Hepatocyte (in vitro differentiated cells): ENCODE data around the gene MYRF. TPM values are rescaled to one million over a fixed set of nuclear protein-coding genes. Genes with fewer than 3 reads are reported as not detected.

Source experiments
- DNase-seq: peaks from one replicate; pipeline ENCODE4 v3.0.0-alpha.2; 2016; ENCODE audit warnings: low spot score
- H2AFZ ChIP-seq: fragments of 200-600 bp; sonication (generic); 2 replicates; pipeline ENCODE4 v1.6.0; 2016; ENCODE audit warnings: antibody characterized with exemption, mild to moderate bottlenecking
- H3K27ac ChIP-seq: fragments of 200-600 bp; sonication (generic); 2 replicates; pipeline ENCODE4 v1.5.1; 2016; ENCODE audit warnings: mild to moderate bottlenecking
- H3K27me3 ChIP-seq: fragments of 200-600 bp; sonication (generic); 2 replicates; pipeline ENCODE4 v1.6.1; 2016
- H3K36me3 ChIP-seq: fragments of 200-600 bp; sonication (generic); replicated peaks from 2 replicates; pipeline ENCODE4 v1.5.1; 2016; ENCODE audit warnings: low read depth; ENCODE audit not compliant: insufficient read depth
- H3K4me1 ChIP-seq: fragments of 200-600 bp; sonication (generic); 2 replicates; pipeline ENCODE4 v1.5.1; 2016; ENCODE audit warnings: mild to moderate bottlenecking, moderate library complexity; ENCODE audit not compliant: insufficient read depth
- H3K4me2 ChIP-seq: fragments of 200-600 bp; sonication (generic); 2 replicates; pipeline ENCODE4 v1.6.0; 2016
- H3K4me3 ChIP-seq: fragments of 200-600 bp; sonication (generic); 2 replicates; pipeline ENCODE4 v1.5.1; 2016; ENCODE audit warnings: mild to moderate bottlenecking
- H3K79me2 ChIP-seq: fragments of 200-600 bp; sonication (generic); 2 replicates; pipeline ENCODE4 v1.6.0; 2017; ENCODE audit warnings: mild to moderate bottlenecking
- H3K9me2 ChIP-seq: fragments of 200-600 bp; sonication (generic); replicated peaks from 2 replicates; pipeline ENCODE4 v1.6.0; 2017; ENCODE audit warnings: mild to moderate bottlenecking; ENCODE audit not compliant: insufficient read depth
- H3K9me3 ChIP-seq: fragments of 200-600 bp; sonication (generic); 2 replicates; pipeline ENCODE4 v1.5.1; 2016; ENCODE audit warnings: low read depth, mild to moderate bottlenecking
- H4K20me1 ChIP-seq: fragments of 200-600 bp; sonication (generic); 2 replicates; pipeline ENCODE4 v1.6.0; 2016; ENCODE audit warnings: mild to moderate bottlenecking; ENCODE audit not compliant: insufficient read depth, poor library complexity, severe bottlenecking
- EZH2 ChIP-seq: fragments of 200-600 bp; sonication (generic); IDR thresholded peaks from 2 replicates; pipeline ENCODE4 v1.6.1; 2016; ENCODE audit warnings: antibody characterized with exemption, mild to moderate bottlenecking, borderline replicate concordance
- EZH2phosphoT487 ChIP-seq: fragments of 200-600 bp; sonication (generic); IDR thresholded peaks from one replicate; pipeline ENCODE4 v1.6.1; 2018; ENCODE audit warnings: antibody characterized with exemption, mild to moderate bottlenecking, low read depth, moderate library complexity; ENCODE audit not compliant: unreplicated experiment, severe bottlenecking
- WGBS: methylation state at CpG from one replicate; pipeline ENCODE4 v1.1.6; 2016; ENCODE audit warnings: low lambda C conversion rate; ENCODE audit errors: missing lambda C conversion rate; 5-methylcytosine and 5-hydroxymethylcytosine counted together
- polyA plus RNA-seq: library from polyadenylated mRNA; unstranded; fragments of >200 nt; fragmentation: Nextera tagmentation; extraction: Ambion mirVana; gene quantifications from 2 replicates; pipeline ENCODE4 v1.2.1, GENCODE V29; 2016
- total RNA-seq: library from RNA; depleted of rRNA; stranded (reverse); fragments of >200 nt; gene quantifications from 2 replicates; pipeline ENCODE4 v1.2.3, GENCODE V29; 2014
- TF ChIP-seq, protein P1 (sequence below): fragments of 200-600 bp; sonication (generic); IDR thresholded peaks from 2 replicates; pipeline ENCODE4 v1.5.1; 2016; ENCODE audit warnings: antibody characterized with exemption, mild to moderate bottlenecking; ENCODE audit not compliant: poor library complexity

The MYRF gene
- total and polyA plus RNA-seq, 2 experiments from 2014 or later, result 57.3 to 96.7 TPM

DNA sequence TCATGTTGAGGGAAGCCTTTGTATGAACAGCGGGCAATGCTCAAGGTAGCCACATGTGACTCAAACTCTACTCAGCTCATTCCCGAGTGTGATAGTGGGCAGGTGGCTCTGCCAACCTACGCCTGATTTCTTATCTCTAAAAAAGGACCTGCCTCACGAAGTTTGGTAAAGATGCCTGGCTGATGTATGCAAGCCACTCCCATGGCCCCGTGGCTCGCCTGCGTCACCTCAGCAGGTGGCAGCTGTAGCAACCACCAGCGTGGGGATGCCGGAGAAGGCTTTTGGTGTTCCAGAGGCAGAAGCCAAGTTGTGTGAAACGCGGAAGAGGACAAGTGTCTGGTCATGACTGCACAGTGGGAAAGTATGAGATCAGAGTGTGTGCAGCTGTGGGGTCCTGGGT lies 81.0 kb downstream of the MYRF start:
- Histone ChIP-seq H3K4me3 (no peak overlapping the region), H3K27me3 (no peaks in the 10 kb centered on the region), H3K4me2 (no peak overlapping the region), H4K20me1 (peaks cover 63% of the 10 kb centered on the region), H3K4me1 (peaks cover 32% of the 10 kb centered on the region), H3K9me2 (no peaks in the 10 kb centered on the region), H2AFZ (no peak overlapping the region), H3K27ac (no peak overlapping the region), H3K9me3 (no peaks in the 10 kb centered on the region), H3K36me3 (no peaks in the 10 kb centered on the region), H3K79me2 (peaks cover 89% of the 10 kb centered on the region)
- 90% methylated on average over 11 of the region's 11 CpGs for WGBS
- TF ChIP-seq EZH2 (no peak), EZH2phosphoT487 (no peak)
- no peak for DNase-seq

DNA sequence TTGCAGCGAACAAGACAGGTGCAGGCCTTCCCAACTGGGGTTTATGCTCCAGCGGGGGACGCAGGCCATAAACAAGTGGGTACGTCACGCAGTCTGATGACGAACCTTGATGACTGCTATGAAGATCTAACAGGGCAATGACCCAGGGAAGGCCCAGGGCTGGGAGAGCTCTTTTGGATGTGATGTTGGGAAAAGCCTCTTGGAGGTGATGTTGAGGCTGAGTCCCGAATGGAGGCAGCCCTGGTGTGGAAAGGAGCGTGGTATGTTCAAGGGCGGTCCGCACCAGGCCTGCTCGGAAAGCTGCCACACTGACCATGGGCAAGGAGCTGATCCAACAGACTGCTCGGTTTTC lies 81.5 kb downstream of the MYRF start:
- H3K27me3 ChIP-seq, result no peaks in the 10 kb centered on the region
- no peaks in the 10 kb centered on the region for H3K9me3 ChIP-seq
- no peak overlapping the region for H3K4me2 ChIP-seq
- H3K4me1 ChIP-seq, result peaks cover 32% of the 10 kb centered on the region
- H3K36me3 ChIP-seq, result no peaks in the 10 kb centered on the region
- H3K4me3 ChIP-seq, result no peak overlapping the region
- H3K79me2 ChIP-seq, result peaks cover 85% of the 10 kb centered on the region
- H3K9me2 ChIP-seq, result no peaks in the 10 kb centered on the region
- H3K27ac ChIP-seq, result peak overlapping the region; percentile 85
- H4K20me1 ChIP-seq, result peaks cover 63% of the 10 kb centered on the region
- WGBS, result 95% methylated on average over 12 of the region's 12 CpGs
- no peak overlapping the region for H2AFZ ChIP-seq
- TF ChIP-seq EZH2phosphoT487, result no peak
- DNase-seq, result no peak

DNA sequence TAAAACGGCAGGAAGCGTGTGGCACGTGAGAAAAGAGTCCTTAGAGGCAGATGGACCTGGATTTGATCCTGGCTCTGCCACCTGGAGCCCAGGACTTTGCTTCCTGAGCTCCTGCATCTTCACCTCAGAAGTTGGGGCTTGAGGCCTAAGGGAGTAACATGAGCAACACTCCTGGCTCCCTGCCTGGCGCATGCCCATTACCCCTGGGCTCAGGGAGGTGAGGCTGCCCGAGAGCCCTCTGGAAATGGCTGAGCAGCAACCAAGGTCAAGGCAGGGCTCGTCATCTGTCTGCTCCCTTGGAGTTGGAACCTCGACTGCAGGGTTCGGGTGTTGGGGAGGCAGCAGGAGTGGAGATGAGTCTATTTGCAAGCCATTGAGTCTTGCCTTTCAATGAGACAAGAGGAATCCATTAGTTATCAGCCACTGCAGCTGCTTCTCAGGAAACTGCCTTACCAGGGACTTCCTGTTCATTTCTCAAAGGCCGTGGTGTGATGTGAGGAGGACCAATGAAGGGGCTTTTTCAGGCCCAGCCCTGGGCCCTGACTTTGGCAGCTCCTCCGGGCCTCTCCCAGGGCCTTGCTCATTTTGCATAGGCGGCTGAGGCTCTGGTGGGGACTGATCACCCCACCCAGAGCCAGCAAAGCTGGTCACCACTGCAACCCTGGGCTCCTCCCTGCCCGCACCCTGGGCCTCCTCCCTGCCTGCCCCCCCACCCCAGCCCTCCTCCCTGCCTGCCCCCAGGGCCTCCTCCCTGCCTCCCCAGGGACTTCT lies 82.0 kb downstream of the MYRF start:
- no peaks in the 10 kb centered on the region for H3K27me3 ChIP-seq
- H4K20me1 ChIP-seq, result peaks cover 58% of the 10 kb centered on the region

DNA sequence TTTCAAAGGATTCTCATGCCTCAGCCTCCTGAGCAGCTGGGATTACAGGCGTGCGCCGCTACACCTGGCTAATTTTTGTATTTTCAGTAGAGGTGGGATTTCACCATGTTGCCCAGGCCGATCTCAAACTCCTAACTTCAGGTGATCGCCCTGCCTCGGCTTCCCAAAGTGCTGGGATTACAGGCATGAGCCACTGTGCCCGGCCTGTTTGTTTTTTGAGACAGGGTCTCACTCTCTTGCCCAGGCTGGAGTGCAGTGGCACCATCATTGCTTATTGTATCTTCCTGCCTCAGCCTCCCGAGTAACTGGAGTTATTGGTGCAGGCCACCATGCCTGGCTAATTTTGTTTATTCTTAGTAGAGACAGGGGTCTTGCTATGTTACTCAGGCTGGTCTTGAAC lies 83.8 kb downstream of the MYRF start:
- Histone ChIP-seq H4K20me1 (peaks cover 43% of the 10 kb centered on the region), H3K36me3 (no peaks in the 10 kb centered on the region), H3K4me1 (peaks cover 18% of the 10 kb centered on the region), H3K9me3 (no peaks in the 10 kb centered on the region), H3K27ac (no peak overlapping the region), H3K9me2 (no peaks in the 10 kb centered on the region), H2AFZ (no peak overlapping the region), H3K27me3 (no peaks in the 10 kb centered on the region), H3K79me2 (peaks cover 65% of the 10 kb centered on the region), H3K4me2 (no peak overlapping the region), H3K4me3 (no peak overlapping the region)
- no peak for DNase-seq
- WGBS, result 94% methylated on average over 8 of the region's 8 CpGs
- TF ChIP-seq, protein P1, sequence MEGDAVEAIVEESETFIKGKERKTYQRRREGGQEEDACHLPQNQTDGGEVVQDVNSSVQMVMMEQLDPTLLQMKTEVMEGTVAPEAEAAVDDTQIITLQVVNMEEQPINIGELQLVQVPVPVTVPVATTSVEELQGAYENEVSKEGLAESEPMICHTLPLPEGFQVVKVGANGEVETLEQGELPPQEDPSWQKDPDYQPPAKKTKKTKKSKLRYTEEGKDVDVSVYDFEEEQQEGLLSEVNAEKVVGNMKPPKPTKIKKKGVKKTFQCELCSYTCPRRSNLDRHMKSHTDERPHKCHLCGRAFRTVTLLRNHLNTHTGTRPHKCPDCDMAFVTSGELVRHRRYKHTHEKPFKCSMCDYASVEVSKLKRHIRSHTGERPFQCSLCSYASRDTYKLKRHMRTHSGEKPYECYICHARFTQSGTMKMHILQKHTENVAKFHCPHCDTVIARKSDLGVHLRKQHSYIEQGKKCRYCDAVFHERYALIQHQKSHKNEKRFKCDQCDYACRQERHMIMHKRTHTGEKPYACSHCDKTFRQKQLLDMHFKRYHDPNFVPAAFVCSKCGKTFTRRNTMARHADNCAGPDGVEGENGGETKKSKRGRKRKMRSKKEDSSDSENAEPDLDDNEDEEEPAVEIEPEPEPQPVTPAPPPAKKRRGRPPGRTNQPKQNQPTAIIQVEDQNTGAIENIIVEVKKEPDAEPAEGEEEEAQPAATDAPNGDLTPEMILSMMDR, result no peak
- no peak for TF ChIP-seq EZH2phosphoT487

More for the DNA sequence above, 82.0 kb downstream of the MYRF start:
- Histone ChIP-seq H3K36me3 (no peaks in the 10 kb centered on the region), H3K4me3 (no peak overlapping the region), H3K9me3 (no peaks in the 10 kb centered on the region), H3K9me2 (no peaks in the 10 kb centered on the region), H3K4me2 (no peak overlapping the region), H3K4me1 (peaks cover 32% of the 10 kb centered on the region), H2AFZ (no peak overlapping the region), H3K79me2 (peaks cover 79% of the 10 kb centered on the region), H3K27ac (peak overlapping the region; percentile 85)
- peak; percentile 43 for DNase-seq
- WGBS, result 79% methylated on average over 12 of the region's 12 CpGs
- TF ChIP-seq, protein P1, result no peak
- no peak for TF ChIP-seq EZH2
- no peak for TF ChIP-seq EZH2phosphoT487
